Activated CD8-positive, alpha-beta memory T cell treated with anti-CD3 and anti-CD28 coated beads for 48 hours (primary cell): ENCODE measurements around the gene MAGI2.

Source experiments
- DNase-seq, 3 experiments: peaks; one replicate each; pipeline ENCODE4 v3.0.0-alpha.2; 2020; ENCODE audit warnings: low read depth in 2 of 3, low spot score in 2 of 3

The MAGI2 gene

GRCh38 chr7:79381921-79382320 lies 71.5 kb downstream of the MAGI2 start:
- DNase-seq, result no peak

GRCh38 chr7:79377097-79377496 lies 76.4 kb downstream of the MAGI2 start:
- no peak for DNase-seq

DNA sequence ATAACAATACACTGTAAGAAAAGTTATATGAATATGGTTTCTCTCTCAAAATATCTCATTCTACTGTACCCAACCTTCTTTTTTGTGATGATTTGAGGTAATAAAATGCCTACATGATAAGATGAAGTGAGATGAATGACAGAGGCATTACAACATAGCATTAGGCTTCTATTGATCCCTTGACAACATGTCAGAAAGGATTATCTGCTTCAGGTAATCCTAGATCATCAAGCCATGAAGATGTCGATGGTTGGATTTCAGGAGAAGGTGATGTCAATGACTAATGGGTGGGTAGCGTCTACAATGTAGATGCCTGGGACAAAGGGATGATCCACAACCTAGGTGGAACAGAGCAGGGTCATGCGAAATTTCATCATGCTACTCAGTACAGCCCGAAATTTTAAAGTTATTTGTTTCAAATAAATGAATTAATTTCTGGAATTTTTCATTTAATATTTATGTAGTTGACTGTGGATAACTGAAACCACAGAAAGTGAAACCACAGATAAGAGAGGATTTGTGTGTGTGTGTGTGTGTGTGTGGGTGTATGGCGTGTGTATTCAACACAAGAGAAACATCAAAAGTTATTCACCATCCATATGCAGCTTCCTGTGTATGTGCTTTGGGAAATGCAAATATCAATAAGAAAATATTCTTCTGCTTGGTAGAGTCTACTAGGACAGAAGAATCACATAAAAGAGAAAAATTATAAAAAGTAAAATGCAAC lies 77.0 kb downstream of the MAGI2 start:
- no peak for DNase-seq

DNA sequence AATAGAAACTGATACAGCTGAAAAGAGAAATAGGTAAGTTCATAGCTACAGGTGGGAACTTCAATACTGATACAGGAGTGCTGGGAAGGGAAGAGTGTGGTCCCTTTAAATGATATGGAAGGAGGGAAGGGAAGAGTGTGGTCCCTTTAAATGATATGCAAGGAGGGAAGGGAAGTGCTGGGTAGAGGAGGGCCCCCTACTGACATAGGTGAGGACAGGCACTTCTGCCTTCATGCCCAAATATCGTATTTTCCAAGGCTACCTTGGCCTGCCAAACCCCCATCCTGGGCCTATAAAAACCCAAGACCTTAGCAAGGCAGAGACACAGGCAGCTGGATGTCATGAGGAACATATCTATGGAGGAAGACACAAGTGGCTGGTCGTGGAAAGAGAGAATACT lies 92.3 kb downstream of the MAGI2 start:
- no peak for DNase-seq

DNA sequence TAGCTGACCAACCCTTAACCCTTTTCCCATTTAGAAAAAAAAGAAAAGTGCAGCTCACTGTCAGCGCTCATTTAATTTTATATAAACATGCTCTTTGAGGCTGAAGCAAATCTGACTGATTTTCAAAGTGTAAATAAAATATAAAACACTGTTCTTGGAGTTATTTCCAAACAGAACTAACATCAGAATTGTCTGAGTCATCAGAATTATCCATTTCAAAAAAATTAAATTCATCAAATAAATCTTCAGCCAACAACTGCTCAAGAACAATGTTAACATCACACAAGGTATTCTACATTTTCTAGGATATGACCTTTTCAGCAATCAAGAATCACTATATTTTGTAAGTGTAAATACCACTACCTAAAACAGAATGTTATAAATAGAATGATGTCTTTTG lies 93.6 kb downstream of the MAGI2 start:
- no peak for DNase-seq

- no peak for DNase-seq
Observed at GRCh38 chr7:79357101-79357500, 96.4 kb downstream of the MAGI2 start.

GRCh38 chr7:79353720-79354468 lies 99.6 kb downstream of the MAGI2 start:
- DNase-seq, result no peak

DNA sequence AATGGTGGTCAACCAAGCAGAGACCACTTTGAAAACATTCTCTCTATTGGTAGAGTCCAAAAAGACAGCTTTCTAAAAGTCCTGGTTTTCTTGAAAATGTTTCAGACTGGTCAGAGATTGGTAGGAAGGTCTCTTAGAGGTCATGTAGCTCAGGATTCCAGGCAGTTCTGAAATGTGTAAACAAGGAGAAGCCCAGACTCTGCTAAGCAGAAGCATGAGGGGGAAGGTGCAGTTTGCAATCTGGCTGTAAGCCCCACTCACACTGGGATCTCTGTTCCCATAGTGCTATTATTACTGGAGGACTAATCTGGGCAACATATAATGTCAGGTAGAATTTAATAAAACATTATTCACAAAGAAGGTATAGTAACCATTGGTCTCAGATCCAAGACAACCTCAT lies 101.1 kb downstream of the MAGI2 start:
- no peak for DNase-seq

GRCh38 chr7:79347351-79347750 lies 106.1 kb downstream of the MAGI2 start:
- no peak for DNase-seq

- no peak for DNase-seq
Observed at GRCh38 chr7:79341902-79342301, 111.6 kb downstream of the MAGI2 start.

GRCh38 chr7:79340212-79340611 lies 113.3 kb downstream of the MAGI2 start:
- no peak for DNase-seq

DNA sequence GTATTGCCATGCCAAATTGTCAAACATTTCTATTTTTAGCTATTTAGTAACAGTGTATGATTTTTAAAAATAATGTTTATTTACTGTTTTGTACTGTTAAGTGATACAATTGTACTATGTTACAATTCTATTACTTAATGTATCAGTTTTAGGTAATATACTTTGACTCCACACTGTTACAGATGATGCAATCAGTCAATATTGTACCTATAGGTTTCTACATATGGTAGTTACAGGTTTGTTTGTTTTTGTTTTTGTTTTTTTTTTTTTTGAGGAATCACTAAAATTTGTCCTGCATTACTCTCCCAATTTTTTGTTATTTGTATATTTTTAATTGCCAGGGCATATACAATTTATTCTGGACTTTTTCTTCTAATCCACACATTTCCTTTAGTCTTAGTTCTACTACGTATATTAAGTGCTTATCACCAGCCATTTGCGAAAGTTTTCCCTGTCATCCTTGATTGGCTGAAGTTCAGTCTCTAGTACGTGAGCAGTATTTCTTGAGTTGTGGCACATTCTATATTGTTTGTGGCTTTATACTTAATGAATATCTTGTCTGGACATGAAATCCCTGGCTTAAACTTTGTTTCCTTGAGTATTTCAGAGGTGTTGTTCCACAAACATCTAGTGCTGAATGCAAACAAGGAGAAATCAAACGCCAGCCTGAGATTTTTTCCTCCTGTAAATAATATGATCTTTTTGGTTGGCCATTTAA lies 114.1 kb downstream of the MAGI2 start:
- DNase-seq, result no peak

- no peak for DNase-seq
Observed at GRCh38 chr7:79337717-79338116, 115.8 kb downstream of the MAGI2 start.

DNA sequence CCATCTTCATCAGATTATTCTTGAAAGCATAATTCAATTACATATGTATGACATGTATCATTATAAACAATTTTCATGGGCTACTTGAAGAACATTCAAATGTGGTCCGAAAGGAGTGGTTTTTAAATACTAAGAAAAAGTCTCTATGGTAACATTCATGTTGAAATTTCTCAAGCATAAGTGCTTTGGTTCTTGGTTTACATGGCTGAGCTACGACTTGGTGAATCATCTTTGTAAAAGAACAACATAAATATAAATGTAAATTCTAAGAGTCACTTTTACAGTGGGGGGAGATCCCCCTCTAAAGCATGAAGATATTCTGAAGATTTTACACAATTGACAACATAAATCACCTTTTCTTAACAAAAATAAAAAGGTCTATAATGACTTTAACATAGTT lies 118.6 kb downstream of the MAGI2 start:
- DNase-seq, result no peak

DNA sequence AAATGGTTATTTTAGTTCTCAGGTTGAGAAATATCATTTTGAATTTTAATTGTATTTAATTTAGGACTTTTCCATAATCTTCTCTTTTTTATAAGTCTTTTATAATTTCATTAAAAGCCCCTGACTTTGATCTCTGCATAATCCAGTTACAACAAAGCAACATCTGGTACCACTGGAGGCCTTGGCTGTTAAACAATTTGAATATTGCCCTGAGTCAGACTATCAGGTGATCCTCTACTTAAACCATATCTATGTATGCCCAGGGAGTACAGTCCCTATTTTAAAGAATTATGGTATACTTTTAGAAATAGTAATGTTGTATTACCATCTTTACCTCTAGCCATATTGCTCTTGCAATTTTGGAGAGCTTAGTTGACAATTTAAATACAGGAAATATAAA lies 119.1 kb downstream of the MAGI2 start:
- DNase-seq, result no peak

- no peak for DNase-seq
Observed at GRCh38 chr7:79332091-79332490, 121.4 kb downstream of the MAGI2 start.

DNA sequence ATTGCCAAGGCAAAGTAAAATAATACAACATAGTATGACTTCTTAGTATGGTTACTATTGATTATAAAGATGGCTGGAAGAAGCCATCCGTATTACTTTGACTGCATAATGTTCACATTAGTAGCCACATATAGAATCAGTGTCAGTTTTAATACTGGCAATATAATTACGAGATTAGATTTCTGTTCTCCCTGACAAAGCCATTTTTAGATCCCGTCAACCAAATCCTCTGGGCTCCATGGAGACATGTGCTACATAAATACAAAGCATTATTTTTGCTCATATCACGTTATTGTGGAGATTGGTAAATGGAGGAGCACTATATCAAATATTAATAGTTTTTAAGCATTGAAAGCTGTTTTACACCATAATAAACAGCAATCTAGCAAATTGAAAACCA lies 124.0 kb downstream of the MAGI2 start:
- DNase-seq, result no peak

DNA sequence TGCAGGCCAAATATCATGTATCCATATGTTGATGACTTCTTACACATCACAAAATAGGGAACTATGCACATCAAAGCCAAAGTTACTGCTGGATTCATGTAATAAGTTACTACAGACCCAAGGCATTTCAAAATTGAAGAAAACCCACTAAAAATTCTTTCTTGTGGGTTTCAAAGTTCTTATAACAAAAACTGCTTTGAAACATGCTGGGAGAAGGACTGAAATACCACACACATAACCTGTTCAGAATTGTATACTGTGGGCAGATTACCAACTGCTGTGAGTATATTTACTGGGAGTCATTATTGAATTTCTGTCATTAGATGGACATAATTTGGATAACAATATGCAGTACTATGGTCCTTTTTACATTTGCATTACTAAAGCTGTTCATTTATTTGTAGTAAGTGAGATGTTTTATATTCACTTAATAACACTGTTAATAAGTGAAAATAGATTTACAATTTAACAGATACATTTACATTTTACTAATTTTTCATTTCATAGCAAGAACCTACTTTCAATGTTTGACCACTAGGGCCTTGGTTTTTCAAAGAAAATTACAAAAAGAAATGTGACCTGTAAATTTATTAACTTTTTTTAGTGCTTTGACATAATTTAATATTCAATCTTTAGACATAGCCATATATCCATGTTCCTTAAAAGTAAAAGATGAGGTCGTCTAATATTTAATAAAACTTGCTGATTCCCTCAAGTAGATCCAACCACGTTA lies 132.6 kb downstream of the MAGI2 start:
- no peak for DNase-seq

DNA sequence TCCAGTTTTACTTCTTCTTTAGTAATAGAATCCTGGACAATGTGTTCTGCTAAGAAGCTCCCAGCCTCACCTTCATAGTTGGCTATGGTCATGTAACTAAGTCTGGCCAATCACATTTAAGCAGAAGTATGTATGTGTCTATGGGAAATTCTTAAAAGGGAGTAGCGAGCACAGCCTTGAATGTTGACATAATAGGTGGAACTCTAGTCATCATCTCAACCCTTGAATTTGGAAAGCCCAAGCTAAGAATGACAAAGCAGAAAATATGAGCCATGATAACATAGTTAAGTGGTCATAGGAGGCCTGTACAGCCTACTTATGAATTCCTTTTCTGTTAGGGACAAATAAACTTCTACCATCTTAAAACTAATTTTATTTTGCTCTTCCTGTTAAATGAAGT lies 134.1 kb downstream of the MAGI2 start:
- no peak for DNase-seq

DNA sequence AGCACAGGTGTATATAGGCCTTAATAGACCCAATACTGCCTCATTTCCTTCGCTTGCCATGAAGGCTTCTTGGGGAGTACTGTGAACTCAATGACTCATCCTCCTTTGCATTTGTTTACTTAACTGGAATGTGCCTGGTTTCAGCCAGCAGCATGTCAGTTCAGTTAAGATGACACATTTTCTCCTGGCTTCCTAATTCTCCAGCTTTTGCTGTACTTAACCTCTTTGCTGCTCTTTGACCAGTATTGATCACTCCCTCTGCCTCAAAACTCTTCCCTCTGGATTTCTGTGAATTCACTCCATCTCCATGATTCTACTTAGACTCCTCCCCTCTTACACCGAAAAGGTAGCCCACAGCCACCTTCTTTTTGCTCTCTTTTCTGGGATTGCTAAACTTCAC lies 135.7 kb downstream of the MAGI2 start:
- no peak for DNase-seq

DNA sequence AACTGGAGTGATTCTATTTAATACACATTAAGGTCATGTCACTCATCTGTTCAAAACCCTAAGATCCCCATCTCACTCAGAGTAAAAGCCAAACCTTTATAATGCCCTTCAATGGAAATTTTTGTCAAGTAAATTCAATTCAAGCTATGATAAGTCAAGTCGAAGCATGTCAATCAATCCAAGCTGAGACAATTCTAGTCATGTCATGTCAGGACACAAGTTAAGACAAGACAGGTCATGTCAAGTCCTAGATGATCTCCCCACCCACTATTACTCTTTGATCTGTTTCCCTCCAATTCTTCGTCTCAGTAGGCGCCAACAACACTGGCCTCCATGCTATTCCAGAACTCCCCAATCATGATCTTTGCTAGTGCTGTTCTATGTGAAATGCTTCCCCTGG lies 141.4 kb downstream of the MAGI2 start:
- no peak for DNase-seq

DNA sequence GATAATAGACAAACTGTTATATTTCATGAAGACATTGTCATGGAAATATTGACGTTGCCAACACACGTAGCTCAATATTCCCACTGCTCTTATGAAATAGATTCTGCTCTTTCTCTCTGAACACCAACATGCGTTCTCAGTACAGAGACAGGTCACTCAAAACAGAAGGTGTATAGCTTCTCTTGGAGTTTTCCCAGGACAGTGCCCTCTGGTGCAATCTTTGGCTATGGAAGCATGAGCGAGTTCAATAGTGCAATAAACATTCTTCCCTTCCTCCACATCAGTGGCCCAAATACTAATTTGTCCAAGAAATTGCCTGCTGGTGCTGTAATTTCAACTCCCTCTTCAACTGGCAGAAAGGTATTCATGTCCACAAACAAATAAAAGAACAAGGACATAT lies 145.3 kb downstream of the MAGI2 start:
- no peak for DNase-seq
